DND-41 (cell line): ENCODE results near the gene FBXL22.

Source experiments
- EZH2 ChIP-seq: IDR thresholded peaks from 3 replicates; pipeline ENCODE4 v1.6.1; 2012; ENCODE audit warnings: borderline replicate concordance, low read depth, mild to moderate bottlenecking, moderate library complexity, low read length, inconsistent platforms; ENCODE audit not compliant: severe bottlenecking
- TF ChIP-seq, protein P1 (sequence below): IDR thresholded peaks from 2 replicates; pipeline ENCODE4 v1.5.1; 2012; ENCODE audit warnings: borderline replicate concordance, low read length, moderate library complexity, mild to moderate bottlenecking; ENCODE audit not compliant: poor library complexity, severe bottlenecking; ENCODE audit errors: extremely low read depth

DNA sequence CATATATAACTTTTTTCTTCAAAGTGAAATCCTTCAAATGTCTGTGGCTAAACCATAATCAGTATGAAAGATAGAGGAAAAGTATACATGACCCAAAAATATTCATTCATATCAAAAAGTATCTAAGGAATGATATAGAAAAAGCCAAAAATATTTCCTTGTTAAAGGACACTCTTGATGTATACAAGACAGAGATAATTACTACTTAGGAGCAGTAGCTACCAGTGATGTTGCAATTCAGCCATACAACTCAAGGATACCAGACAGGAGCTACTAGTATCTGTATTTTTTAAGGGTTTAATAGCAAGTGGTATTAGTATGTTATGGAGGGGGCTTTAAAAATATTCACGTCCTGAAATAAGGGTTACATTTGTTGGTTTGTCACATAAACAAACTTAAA is 37.0 kb downstream of the FBXL22 start:
- TF ChIP-seq, protein P1, sequence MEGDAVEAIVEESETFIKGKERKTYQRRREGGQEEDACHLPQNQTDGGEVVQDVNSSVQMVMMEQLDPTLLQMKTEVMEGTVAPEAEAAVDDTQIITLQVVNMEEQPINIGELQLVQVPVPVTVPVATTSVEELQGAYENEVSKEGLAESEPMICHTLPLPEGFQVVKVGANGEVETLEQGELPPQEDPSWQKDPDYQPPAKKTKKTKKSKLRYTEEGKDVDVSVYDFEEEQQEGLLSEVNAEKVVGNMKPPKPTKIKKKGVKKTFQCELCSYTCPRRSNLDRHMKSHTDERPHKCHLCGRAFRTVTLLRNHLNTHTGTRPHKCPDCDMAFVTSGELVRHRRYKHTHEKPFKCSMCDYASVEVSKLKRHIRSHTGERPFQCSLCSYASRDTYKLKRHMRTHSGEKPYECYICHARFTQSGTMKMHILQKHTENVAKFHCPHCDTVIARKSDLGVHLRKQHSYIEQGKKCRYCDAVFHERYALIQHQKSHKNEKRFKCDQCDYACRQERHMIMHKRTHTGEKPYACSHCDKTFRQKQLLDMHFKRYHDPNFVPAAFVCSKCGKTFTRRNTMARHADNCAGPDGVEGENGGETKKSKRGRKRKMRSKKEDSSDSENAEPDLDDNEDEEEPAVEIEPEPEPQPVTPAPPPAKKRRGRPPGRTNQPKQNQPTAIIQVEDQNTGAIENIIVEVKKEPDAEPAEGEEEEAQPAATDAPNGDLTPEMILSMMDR = no peak
- TF ChIP-seq EZH2 = no peak
